ENCODE measurements around the gene GSTM4. TPM values are rescaled to one million over a fixed set of nuclear protein-coding genes. Genes with fewer than 3 reads are reported as not detected.

GSTM4 gene
- total RNA-seq, result 23.7 and 37.8 TPM in 2 replicates

GRCh38 chr1:109655615-109656519, at the start of gene GSTM4:
TSS of gene GSTM4 (plus strand) at chr1:109656099. CDS start at chr1:109656390, 291 bp downstream.

GRCh38 chr1:109619576-109620400, 36.1 kb upstream of the GSTM4 start, which contains the start of the genes AMPD2 and GNAT2:
TSS of gene AMPD2 (plus strand) at chr1:109619837. CDS start at chr1:109621176, 1,339 bp downstream.
TSS of gene GNAT2 (minus strand) at chr1:109619616. CDS start at chr1:109612870, 6,746 bp downstream.

GRCh38 chr1:109667452-109668122, 11.7 kb downstream of the GSTM4 start, which contains the start of gene GSTM2:
TSS of gene GSTM2 (plus strand) at chr1:109668057. CDS start at chr1:109668116, 59 bp downstream.

GRCh38 chr1:109687641-109688499, 32.0 kb downstream of the GSTM4 start, which contains the start of gene GSTM1:
TSS of gene GSTM1 (plus strand) at chr1:109687817. CDS start at chr1:109687874, 57 bp downstream.

Other genes starting within 250 kb of the GSTM4 start
- 60.3 and 61.0 TPM in 2 replicates for gene PSMA5, start 229.7 kb upstream of the GSTM4 start, total RNA-seq
- gene SYPL2, start 189.6 kb upstream of the GSTM4 start, total RNA-seq, result 0.53 and 1.7 TPM in 2 replicates
- gene ATXN7L2, start 172.2 kb upstream of the GSTM4 start, total RNA-seq, result 3.0 and 4.0 TPM in 2 replicates
- 5.5 and 6.1 TPM in 2 replicates for gene CYB561D1, start 162.0 kb upstream of the GSTM4 start, total RNA-seq
- gene AMIGO1, start 146.4 kb upstream of the GSTM4 start, total RNA-seq, result 0.58 and 0.89 TPM in 2 replicates
- gene GPR61, start 116.2 kb upstream of the GSTM4 start, total RNA-seq, result not detected in 2 replicates
- 11.2 and 13.1 TPM in 2 replicates for gene GNAI3, start 107.5 kb upstream of the GSTM4 start, total RNA-seq
- under 0.01 and 0.89 TPM in 2 replicates for gene GNAT2, start 36.5 kb upstream of the GSTM4 start, total RNA-seq
- 79.3 and 98.5 TPM in 2 replicates for gene AMPD2, start 36.3 kb upstream of the GSTM4 start, total RNA-seq
- gene GSTM2, start 12.0 kb downstream of the GSTM4 start, total RNA-seq, result 19.3 and 22.0 TPM in 2 replicates
- 31.0 and 32.3 TPM in 2 replicates for gene GSTM1, start 31.7 kb downstream of the GSTM4 start, total RNA-seq
- 2.9 and 8.5 TPM in 2 replicates for gene GSTM5, start 56.2 kb downstream of the GSTM4 start, total RNA-seq
- 47.9 and 50.7 TPM in 2 replicates for gene GSTM3, start 84.9 kb downstream of the GSTM4 start, total RNA-seq
- gene EPS8L3, start 107.8 kb downstream of the GSTM4 start, total RNA-seq, result not detected in 2 replicates